HUES64 (cell line): ENCODE results near the gene GRK5.
"Not testable (repeated sequence)": the region's sequence is repeated elsewhere in the genome, so short reads cannot be mapped to it uniquely, and the experiment has no call there.

ENCODE experiments used
- H3K27ac ChIP-seq: 2 replicates; pipeline ENCODE4 v1.7.0; 2013; ENCODE audit warnings: low read depth, low read length, inconsistent platforms
- H3K27me3 ChIP-seq: 2 replicates; pipeline ENCODE4 v1.6.1; 2013; ENCODE audit warnings: mild to moderate bottlenecking, low read length; ENCODE audit not compliant: insufficient read depth
- H3K36me3 ChIP-seq: 2 replicates; pipeline ENCODE4 v1.6.1; 2013; ENCODE audit warnings: mild to moderate bottlenecking, low read length; ENCODE audit not compliant: insufficient read depth
- H3K4me1 ChIP-seq: 2 replicates; pipeline ENCODE4 v1.6.1; 2013; ENCODE audit warnings: mild to moderate bottlenecking, low read length, moderate library complexity; ENCODE audit not compliant: insufficient read depth
- H3K4me3 ChIP-seq: 2 replicates; pipeline ENCODE4 v1.5.1; 2013; ENCODE audit warnings: mild to moderate bottlenecking, low read length, moderate library complexity
- H3K9ac ChIP-seq: 2 replicates; pipeline ENCODE4 v1.6.1; 2013; ENCODE audit warnings: mild to moderate bottlenecking, low read depth, low read length
- H3K9me3 ChIP-seq: 2 replicates; pipeline ENCODE4 v1.6.1; 2013; ENCODE audit warnings: low read depth, low read length; ENCODE audit not compliant: insufficient read depth
- WGBS: fragments of 150-250, 120-280 bp; methylation state at CpG from one replicate; pipeline ENCODE4 v1.1.7; 2013; ENCODE audit warnings: missing lambda C conversion rate; 5-methylcytosine and 5-hydroxymethylcytosine counted together

GRK5 gene

DNA sequence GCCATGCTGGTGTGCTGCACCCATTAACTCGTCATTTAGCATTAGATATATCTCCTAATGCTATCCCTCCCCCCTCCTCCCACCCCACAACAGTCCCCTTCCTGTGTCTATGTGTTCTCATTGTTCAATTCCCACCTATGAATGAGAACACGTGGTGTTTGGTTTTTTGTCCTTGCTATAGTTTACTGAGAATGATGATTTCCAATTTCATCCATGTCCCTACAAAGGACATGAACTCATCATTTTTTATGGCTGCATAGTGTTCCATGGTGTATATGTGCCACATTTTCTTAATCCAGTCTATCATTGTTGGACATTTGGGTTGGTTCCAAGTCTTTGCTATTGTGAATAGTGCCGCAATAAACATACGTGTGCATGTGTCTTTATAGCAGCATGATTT lies 68.8 kb downstream of the GRK5 start:
- H3K27me3 ChIP-seq, H3K9ac ChIP-seq, H3K27ac ChIP-seq, H3K36me3 ChIP-seq, H3K4me1 ChIP-seq, H3K4me3 ChIP-seq, H3K9me3 ChIP-seq: not testable (repeated sequence)
- WGBS = 86% methylated on average over 1 of the region's 4 CpGs

DNA sequence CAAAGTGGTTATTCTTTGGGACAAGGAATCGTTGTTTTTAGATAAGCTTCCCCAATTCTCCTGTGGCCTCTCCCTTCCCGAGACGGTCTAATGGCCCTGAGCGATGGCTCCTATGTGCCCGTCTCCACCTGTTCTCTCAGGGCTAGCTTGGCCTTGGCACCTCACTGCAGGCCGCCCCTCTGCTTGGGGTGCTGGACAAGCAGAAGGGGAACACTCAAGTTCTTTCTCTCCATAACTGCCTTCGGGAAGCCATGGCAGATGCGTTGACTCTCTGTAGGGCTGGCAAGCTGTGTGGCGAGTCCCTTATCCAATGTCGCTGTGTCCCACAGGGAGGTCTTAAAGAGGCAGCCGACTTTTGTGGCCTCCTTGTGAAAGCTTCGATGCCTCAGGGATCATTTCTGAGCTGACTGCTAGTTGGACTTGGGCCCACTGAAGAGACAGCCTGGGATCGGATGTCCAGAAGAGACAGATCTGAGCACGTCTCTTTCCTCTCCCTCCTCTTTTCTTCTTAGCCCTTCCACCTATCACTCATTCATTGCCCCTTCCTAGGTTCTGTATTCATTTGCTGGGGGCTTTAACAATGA lies 70.8 kb downstream of the GRK5 start:
- no peak overlapping the region for H3K27ac ChIP-seq
- H3K36me3 ChIP-seq = no peaks in the 10 kb centered on the region
- WGBS = 93% methylated on average over 14 of the region's 14 CpGs
- no peaks in the 10 kb centered on the region for H3K27me3 ChIP-seq
- peaks cover 8% of the 10 kb centered on the region; the same call in 1 of the 2 replicates for H3K4me1 ChIP-seq
- no peak overlapping the region for H3K4me3 ChIP-seq
- H3K9me3 ChIP-seq = no peaks in the 10 kb centered on the region
- no peak overlapping the region for H3K9ac ChIP-seq

DNA sequence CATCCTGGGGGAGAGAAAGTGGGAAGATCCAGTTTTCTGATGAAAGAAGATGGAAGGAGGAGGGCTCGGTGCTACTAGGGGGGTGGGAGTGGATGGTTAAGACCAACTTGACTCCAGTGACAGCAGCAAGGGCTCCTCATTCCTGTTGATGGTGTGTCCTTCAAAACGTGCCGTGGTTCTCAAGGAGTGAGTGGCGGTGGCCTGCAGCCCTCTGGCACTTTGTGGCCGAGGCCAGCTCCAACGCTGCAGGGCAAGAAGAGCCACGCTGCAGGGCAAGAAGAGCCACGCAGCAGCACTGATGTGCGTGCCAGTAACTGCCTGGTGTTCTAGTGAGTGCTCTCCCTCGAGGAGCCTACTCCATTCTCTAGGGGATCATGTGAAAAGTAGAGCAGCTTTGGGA lies 72.1 kb downstream of the GRK5 start:
- H3K27me3 ChIP-seq = no peaks in the 10 kb centered on the region
- H3K9me3 ChIP-seq = no peaks in the 10 kb centered on the region
- no peak overlapping the region for H3K9ac ChIP-seq
- no peaks in the 10 kb centered on the region for H3K36me3 ChIP-seq
- peaks cover 8% of the 10 kb centered on the region; the same call in 1 of the 2 replicates for H3K4me1 ChIP-seq
- WGBS = 93% methylated on average over 10 of the region's 10 CpGs
- H3K27ac ChIP-seq = no peak overlapping the region
- no peak overlapping the region for H3K4me3 ChIP-seq

DNA sequence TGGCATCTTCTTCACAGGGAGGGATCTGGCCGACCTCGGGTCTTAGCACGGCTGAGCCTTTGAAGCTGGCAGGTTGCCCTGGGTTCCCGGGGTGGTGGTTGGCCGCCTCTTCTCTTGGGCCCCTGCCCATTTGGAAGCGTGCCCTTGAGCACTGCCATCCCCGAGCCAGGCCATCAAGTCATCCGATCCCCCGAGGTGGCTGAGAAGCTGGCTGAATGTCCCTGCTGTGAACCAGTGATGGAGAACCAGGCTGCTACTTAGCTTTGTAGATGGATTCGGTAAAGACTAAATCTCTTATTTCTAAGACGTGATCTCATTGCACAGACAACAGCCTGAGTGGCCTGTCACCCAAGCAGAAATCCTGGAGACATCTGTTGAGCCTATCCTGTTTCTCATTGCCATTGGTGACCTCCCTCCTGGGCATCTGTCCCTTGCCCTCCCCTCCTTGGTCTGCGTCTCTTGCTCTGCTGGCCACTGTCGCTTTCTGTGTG lies 74.3 kb downstream of the GRK5 start:
- Histone ChIP-seq H3K4me1 (no peaks in the 10 kb centered on the region), H3K27ac (no peak overlapping the region), H3K4me3 (no peak overlapping the region), H3K27me3 (no peaks in the 10 kb centered on the region), H3K9ac (no peak overlapping the region), H3K36me3 (no peaks in the 10 kb centered on the region), H3K9me3 (no peaks in the 10 kb centered on the region)
- 87% methylated on average over 13 of the region's 13 CpGs for WGBS

DNA sequence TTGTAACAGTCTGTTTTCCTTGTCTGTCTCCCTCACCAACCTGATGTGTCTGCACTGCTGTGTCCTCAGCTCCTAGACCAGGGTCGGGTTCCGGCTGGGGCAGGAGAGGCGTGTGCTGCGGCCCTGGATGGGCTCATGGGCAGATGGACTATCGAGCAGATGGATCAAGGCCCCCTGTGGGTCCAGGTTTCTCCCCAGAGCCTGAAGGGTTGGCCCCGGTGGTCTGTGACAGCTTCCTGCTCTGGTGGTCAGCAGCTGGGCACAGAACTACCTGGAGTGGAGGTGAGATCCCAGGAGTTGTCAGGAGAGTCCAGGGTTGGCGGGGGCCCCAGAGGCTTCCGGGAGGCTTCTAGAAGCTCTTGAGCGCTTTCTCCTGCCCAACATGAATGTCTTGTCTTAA lies 75.1 kb downstream of the GRK5 start:
- Histone ChIP-seq H3K27ac (no peak overlapping the region), H3K27me3 (no peaks in the 10 kb centered on the region), H3K36me3 (no peaks in the 10 kb centered on the region), H3K4me1 (no peaks in the 10 kb centered on the region), H3K9ac (no peak overlapping the region), H3K9me3 (no peaks in the 10 kb centered on the region), H3K4me3 (no peak overlapping the region)
- WGBS = 96% methylated on average over 9 of the region's 9 CpGs

DNA sequence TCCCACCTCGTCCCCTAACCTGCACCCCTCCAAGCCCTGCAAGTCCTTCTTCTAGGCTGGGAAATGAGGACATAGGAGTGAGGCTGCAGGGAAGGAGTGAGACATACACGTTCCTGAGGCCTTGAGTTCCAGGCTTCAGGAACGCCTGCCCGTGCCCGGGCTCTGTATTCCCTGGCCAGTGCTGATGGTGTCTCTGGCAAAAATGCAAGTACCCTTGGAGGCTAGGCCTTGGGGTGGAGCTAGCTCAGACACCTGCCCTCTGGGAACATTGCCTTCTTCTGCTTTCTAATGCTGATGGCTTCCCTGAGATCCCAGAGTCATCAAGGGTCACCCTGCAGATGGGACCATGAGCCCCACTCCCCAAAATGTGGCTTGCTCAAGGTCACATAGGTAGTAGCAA lies 76.0 kb downstream of the GRK5 start:
- Histone ChIP-seq H3K4me3 (no peak overlapping the region), H3K27me3 (no peaks in the 10 kb centered on the region), H3K9me3 (no peaks in the 10 kb centered on the region), H3K27ac (no peak overlapping the region), H3K4me1 (no peaks in the 10 kb centered on the region), H3K9ac (no peak overlapping the region), H3K36me3 (no peaks in the 10 kb centered on the region)
- WGBS = 91% methylated on average over 4 of the region's 5 CpGs

DNA sequence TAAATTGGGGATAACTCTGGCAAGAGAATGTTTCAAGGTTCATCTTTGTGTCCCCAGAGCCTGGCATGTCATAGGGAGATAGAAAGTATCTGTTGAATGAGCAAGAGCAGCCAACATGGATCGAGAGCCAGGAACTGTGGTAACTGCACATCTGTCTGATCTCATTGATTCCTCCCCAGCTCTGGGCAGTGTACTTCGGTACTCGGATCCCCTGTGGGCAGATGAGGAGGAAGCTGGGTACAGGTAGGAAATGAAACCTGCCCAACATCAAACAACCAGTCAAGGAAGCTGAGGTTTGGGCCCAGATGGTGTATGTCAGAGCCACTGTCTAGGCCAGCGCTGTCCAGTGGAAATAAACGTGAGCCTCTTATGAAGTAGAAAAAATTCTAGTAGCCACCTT lies 76.4 kb downstream of the GRK5 start:
- Histone ChIP-seq H3K4me1 (no peaks in the 10 kb centered on the region), H3K27ac (no peak overlapping the region), H3K4me3 (no peak overlapping the region), H3K27me3 (no peaks in the 10 kb centered on the region), H3K36me3 (no peaks in the 10 kb centered on the region), H3K9me3 (no peaks in the 10 kb centered on the region), H3K9ac (no peak overlapping the region)
- WGBS = 94% methylated on average over 4 of the region's 5 CpGs

DNA sequence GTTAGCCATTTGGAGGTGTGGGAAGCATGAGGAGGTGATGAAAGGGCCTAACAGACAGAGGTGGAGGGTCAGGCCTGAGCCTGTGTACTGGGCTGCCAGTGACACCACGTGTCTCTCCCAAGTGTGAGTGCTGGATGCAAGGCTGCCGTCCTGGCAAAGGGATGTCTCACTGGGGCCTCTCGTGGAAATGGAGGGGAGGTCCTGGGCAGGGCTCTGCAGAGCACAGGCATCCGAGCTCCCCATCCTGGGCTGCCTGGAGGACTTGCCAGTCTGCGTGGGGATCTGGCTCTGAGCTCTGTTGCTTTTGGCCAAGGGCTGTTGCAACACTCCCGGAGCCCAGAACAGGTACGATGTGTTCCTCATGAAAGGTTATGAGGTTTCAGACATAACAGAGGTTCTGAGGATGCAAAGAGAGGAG lies 77.3 kb downstream of the GRK5 start:
- H3K27ac ChIP-seq = no peak overlapping the region

DNA sequence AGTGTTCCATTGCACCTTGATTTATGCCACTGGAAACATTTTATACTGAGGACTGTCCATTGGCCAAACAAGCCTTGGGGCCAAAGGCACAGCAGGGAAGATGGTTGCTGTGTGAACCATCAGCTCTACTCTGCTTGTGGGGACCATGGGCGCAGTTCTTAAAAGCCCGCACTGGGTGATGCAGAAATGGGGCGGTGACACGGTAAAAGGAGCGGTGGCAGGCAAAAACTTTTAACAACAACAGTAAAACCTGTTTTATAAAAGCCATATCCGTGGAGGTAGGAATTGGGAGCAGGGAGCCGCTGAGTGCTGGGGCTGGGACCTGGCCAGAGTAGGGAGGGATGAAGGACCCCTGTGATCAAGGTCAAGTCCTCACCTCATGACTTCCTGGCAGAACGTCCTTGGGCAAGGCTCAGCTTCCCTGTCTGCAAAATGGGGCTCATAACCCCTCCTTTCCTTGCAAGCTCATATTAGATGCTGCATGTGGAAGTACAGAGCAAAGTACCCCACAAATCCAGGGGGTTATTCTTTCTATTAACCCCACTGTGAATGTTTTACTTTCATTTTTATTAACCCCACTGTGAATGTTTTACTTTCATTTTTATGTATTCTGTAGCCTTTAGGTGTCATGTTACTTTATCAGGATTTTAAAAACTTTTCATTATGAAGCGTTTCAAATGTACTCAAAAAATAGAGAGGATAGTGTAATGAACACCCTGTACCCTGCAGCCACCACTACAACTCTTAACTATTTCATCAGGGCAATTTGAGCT lies 78.3 kb downstream of the GRK5 start:
- Histone ChIP-seq H3K9me3 (no peaks in the 10 kb centered on the region), H3K36me3 (no peaks in the 10 kb centered on the region), H3K27me3 (no peaks in the 10 kb centered on the region), H3K4me3 (no peak overlapping the region), H3K27ac (no peak overlapping the region), H3K9ac (no peak overlapping the region), H3K4me1 (peaks cover 4% of the 10 kb centered on the region; the same call in 1 of the 2 replicates)
- WGBS = 93% methylated on average over 8 of the region's 9 CpGs

More for the DNA sequence above, 77.3 kb downstream of the GRK5 start:
- Histone ChIP-seq H3K4me3 (no peak overlapping the region), H3K36me3 (no peaks in the 10 kb centered on the region), H3K9me3 (no peaks in the 10 kb centered on the region), H3K9ac (no peak overlapping the region), H3K4me1 (peaks cover 4% of the 10 kb centered on the region; the same call in 1 of the 2 replicates), H3K27me3 (no peaks in the 10 kb centered on the region)
- WGBS = 91% methylated on average over 7 of the region's 7 CpGs

DNA sequence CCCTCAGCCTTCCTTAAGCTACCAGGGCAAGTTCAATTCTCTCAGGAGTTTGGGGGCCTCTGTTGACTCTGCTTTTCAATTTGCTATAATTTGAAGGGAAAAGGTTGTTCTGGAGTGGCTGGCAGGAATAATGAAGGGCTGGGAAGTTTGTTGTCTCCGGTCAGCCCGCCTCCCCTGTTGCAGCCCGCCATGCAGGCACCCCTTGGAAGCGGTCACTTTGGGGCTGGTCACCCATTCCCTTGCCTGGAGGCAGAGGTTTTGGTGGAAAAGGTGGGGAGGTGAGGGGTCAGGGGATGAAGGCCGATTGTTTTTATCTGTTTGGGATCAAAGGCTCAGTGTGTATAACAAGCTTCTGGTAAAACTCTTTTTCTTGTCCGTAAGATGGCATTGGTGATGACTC lies 79.1 kb downstream of the GRK5 start:
- no peaks in the 10 kb centered on the region for H3K27me3 ChIP-seq
- no peaks in the 10 kb centered on the region for H3K9me3 ChIP-seq
- H3K27ac ChIP-seq = no peak overlapping the region
- no peak overlapping the region for H3K9ac ChIP-seq
- WGBS = 90% methylated on average over 6 of the region's 6 CpGs
- H3K4me3 ChIP-seq = no peak overlapping the region
- H3K4me1 ChIP-seq = peaks cover 4% of the 10 kb centered on the region; the same call in 1 of the 2 replicates
- H3K36me3 ChIP-seq = no peaks in the 10 kb centered on the region

DNA sequence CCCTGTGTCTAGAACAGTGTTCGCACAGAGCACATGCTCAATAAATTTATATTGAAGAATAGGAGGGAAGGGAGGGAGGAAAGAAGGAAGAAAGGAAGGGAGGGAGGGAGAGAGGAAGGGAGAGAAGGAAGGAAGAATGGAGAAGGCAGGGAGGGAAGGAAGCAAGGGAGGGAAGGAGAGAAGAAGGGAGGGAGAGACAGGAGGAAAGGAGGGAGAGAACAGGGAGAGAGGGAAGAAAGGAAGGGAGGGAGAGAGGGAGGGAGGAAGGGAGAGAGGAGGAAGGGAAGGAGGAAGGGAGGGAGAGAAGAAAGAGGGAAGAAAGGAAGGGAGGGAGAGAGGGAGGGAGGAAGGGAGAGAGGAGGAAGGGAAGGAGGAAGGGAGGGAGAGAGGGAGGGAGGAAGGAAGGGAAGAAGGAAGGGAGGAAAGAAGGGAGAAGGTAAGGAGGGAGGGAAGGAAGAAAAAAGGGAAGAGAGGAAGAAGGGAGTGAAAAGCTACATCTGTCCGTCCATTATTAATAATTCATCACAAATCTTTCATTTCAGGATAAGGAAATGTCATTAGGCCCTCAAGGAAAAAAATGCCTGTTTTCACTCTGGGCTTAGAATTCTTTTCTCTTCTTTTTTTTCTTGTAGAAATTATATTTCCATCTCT lies 79.7 kb downstream of the GRK5 start:
- Histone ChIP-seq H3K27me3 (0 out of 2 replicates have a peak, but pooled peaks cover 2% of the 10 kb centered on the region), H3K4me3 (no peak overlapping the region), H3K9ac (no peak overlapping the region), H3K9me3 (no peaks in the 10 kb centered on the region), H3K27ac (no peak overlapping the region), H3K36me3 (no peaks in the 10 kb centered on the region), H3K4me1 (peaks cover 4% of the 10 kb centered on the region; the same call in 1 of the 2 replicates)
- WGBS = 85% methylated on average over 1 of the region's 2 CpGs
